Aorta (tissue), 5 donors: Measurements from ENCODE around the gene CDC42EP5. TPM values are rescaled to one million over a fixed set of nuclear protein-coding genes. Genes with fewer than 3 reads are reported as not detected.

Source experiments
- ATAC-seq: fragments of 200-7000 bp; cut with Tn5 transposase; one replicate; pipeline ENCODE4 v1.9.1; 2022; ENCODE audit warnings: moderate library complexity; ENCODE audit not compliant: low FRiP score
- DNase-seq, 2 donors: peaks; one replicate each; pipeline ENCODE4 v3.0.0-alpha.2; 2020
- H3K27ac ChIP-seq, 2 donors: one replicate each; pipeline ENCODE4 v1.5.1; 2013; ENCODE audit warnings: low read length in 2 of 2, mild to moderate bottlenecking in 2 of 2, moderate library complexity in 2 of 2, control low read depth in 1 of 2, inconsistent platforms in 1 of 2, low read depth in 1 of 2
- H3K27me3 ChIP-seq, 2 donors: one replicate each; pipeline ENCODE4 v1.6.1; 2013; ENCODE audit warnings: control low read depth in 1 of 2, low read length in 1 of 2, mild to moderate bottlenecking in 1 of 2, moderate library complexity in 1 of 2; ENCODE audit not compliant: insufficient read depth in 2 of 2, control insufficient read depth in 1 of 2
- H3K36me3 ChIP-seq, 2 donors: one replicate each; pipeline ENCODE4 v1.6.1; 2013; ENCODE audit warnings: control low read depth in 1 of 2, low read length in 1 of 2, mild to moderate bottlenecking in 1 of 2; ENCODE audit not compliant: insufficient read depth in 2 of 2, control insufficient read depth in 1 of 2
- H3K4me1 ChIP-seq, 2 donors: one replicate each; pipeline ENCODE4 v1.6.1; 2013; ENCODE audit warnings: low read length in 2 of 2, control low read depth in 1 of 2, mild to moderate bottlenecking in 1 of 2, moderate library complexity in 1 of 2; ENCODE audit not compliant: insufficient read depth in 2 of 2, control insufficient read depth in 1 of 2
- H3K4me3 ChIP-seq, 2 donors: one replicate each; pipeline ENCODE4 v1.5.1; 2013; ENCODE audit warnings: low read length in 2 of 2, control low read depth in 1 of 2, mild to moderate bottlenecking in 1 of 2
- H3K9me3 ChIP-seq: one replicate; pipeline ENCODE4 v1.6.1; 2013; ENCODE audit warnings: mild to moderate bottlenecking, low read length; ENCODE audit not compliant: control insufficient read depth
- WGBS, 2 donors: extraction: QIAGEN DNeasy Blood & Tissue Kit; methylation state at CpG; one replicate each; pipeline ENCODE4 v1.1.7; 2013; 5-methylcytosine and 5-hydroxymethylcytosine counted together
- intact Hi-C, 2 donors: fragments of 100-400 bp; cut with DNase I; formaldehyde crosslinking; loops; one replicate each; pipeline versions ENCODE4 v1.14.2 to v1.15.0; 2022
- polyA plus RNA-seq, 2 donors: library from polyadenylated mRNA; stranded (reverse); fragments of 200-250 nt; gene quantifications; one replicate each; pipeline ENCODE4 v1.2.3, GENCODE V29; 2013
- total RNA-seq, 2 donors: library from RNA; stranded (reverse); fragmentation: NEBNext Ultra II Directional; extraction: Animal tissue kit (Norgen Biotek cat#: 25700); gene quantifications; one replicate each; pipeline ENCODE4 v1.2.1, GENCODE V29; 2021
- donor health status: healthy with polysubstance abuse.
- donor health status: Bipolar disorder and iron deficiency.
- donor health status: DM: no; HTN: no; CAD: no.
- donor health status: DM: no; HTN: no; CAD: no.
- donor health status: DM: yes; HTN: yes; CAD: no.

The CDC42EP5 gene
- total and polyA plus RNA-seq, 4 donors, result 40.4 to 55.2 (median 48.9) TPM

GRCh38 chr19:54461613-54462012 is 11.5 kb downstream of the CDC42EP5 start:
- ATAC-seq (no peak), DNase-seq (no peak)
- Histone ChIP-seq H3K27me3 (no peaks in the 10 kb centered on the region), H3K9me3 (no peaks in the 10 kb centered on the region), H3K4me3 (no peak overlapping the region), H3K4me1 (no peaks in the 10 kb centered on the region), H3K27ac (no peak overlapping the region), H3K36me3 (peaks cover 0 to 24% of the 10 kb centered on the region in 2 donors)
- intact Hi-C loops, result loop anchor here in 1 of 2 donors (10.0 kb wide), 1 partner anchor 1663 kb away; the partner anchor contains the start of gene ZNF787
- WGBS, 2 donors, result 48 to 52% methylated on average over 3 of the region's 3 CpGs

GRCh38 chr19:54461210-54461609 is 11.9 kb downstream of the CDC42EP5 start:
- no peak overlapping the region for H3K27ac ChIP-seq
- H3K4me1 ChIP-seq, result no peaks in the 10 kb centered on the region
- H3K4me3 ChIP-seq, result no peak overlapping the region
- peak in 1 of 2 donors; percentile 79 for DNase-seq
- H3K36me3 ChIP-seq, result peaks cover 0 to 28% of the 10 kb centered on the region in 2 donors
- ATAC-seq, result no peak
- intact Hi-C loops, result loop anchor here in 1 of 2 donors (10.0 kb wide), 1 partner anchor 1664 kb away; the partner anchor contains the start of gene ZNF787
- WGBS, 2 donors, result 77 to 79% methylated on average over 20 to 27 of the region's 27 CpGs
- no peaks in the 10 kb centered on the region for H3K27me3 ChIP-seq
- H3K9me3 ChIP-seq, result no peaks in the 10 kb centered on the region

GRCh38 chr19:54460230-54461005 is 12.7 kb downstream of the CDC42EP5 start:
- H3K9me3 ChIP-seq, result no peaks in the 10 kb centered on the region
- H3K27ac ChIP-seq, result no peak overlapping the region
- H3K36me3 ChIP-seq, result peaks cover 0 to 31% of the 10 kb centered on the region in 2 donors
- no peak overlapping the region for H3K4me3 ChIP-seq
- intact Hi-C loops, result loop anchor here in 1 of 2 donors (10.0 kb wide), 1 partner anchor 1664 kb away; the partner anchor contains the start of gene ZNF787
- DNase-seq, result peak in 1 of 2 donors; percentile 66
- no peaks in the 10 kb centered on the region for H3K27me3 ChIP-seq
- ATAC-seq, result no peak
- H3K4me1 ChIP-seq, result no peaks in the 10 kb centered on the region
- WGBS, 2 donors, result 78 to 80% methylated on average over 27 to 39 of the region's 39 CpGs

DNA sequence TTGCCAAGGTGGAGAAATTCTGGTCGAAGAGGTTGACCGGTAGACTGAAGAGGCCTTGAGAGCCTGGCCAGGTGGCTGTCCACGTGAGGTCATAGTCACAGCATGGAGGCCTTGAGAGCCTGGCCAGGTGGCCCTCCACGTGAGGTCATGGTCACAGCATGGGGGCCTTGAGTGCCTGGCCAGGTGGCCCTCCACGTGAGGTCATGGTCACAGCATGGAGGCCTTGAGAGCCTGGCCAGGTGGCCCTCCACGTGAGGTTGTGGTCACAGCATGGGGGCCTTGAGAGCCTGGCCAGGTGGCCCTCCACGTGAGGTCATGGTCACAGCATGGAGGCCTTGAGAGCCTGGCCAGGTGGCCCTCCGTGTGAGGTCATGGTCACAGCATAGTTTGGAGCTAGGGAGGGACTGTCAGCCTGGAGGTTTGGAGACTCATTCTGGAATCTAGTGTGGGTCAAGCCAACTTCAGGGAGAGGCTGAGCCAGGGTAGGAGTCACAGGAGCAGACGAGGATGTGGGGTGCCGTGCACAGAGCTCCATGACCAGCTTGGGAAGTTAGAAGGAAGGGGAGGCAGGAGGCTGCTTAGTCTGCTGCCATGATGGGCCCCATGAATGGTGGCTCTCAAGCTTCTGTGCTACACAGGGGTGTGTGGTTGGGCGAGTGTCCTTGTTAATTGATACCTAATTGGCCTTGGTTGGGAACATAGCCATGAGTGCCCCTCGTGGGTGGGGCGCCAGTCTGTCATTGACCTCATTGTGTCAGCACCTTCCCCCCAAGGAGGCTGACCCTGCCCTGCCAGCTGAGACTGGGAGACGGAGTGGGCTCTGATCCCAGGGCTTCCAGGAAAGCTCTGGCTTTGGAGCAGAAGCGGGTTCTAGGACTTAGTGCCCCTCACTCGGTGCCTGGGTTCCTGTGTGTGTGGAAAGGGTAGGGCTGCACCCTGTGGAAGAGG is 13.5 kb downstream of the CDC42EP5 start:
- H3K27me3 ChIP-seq, result no peaks in the 10 kb centered on the region
- H3K4me1 ChIP-seq, result no peaks in the 10 kb centered on the region
- H3K9me3 ChIP-seq, result no peaks in the 10 kb centered on the region
- DNase-seq, result peak; percentile 25 to 64
- ATAC-seq, result no peak
- intact Hi-C loops, result loop anchor here (10.0 kb wide), 2 partner anchors 305 to 1665 kb away; partner anchors contain the start of genes LENG1 (in 1 of the 2) and ZNF787 (in 1 of the 2)
- WGBS, 2 donors, result 65 to 66% methylated on average over 16 of the region's 16 CpGs
- no peak overlapping the region for H3K27ac ChIP-seq
- peaks cover 3 to 35% of the 10 kb centered on the region in 2 donors for H3K36me3 ChIP-seq
- H3K4me3 ChIP-seq, result no peak overlapping the region

DNA sequence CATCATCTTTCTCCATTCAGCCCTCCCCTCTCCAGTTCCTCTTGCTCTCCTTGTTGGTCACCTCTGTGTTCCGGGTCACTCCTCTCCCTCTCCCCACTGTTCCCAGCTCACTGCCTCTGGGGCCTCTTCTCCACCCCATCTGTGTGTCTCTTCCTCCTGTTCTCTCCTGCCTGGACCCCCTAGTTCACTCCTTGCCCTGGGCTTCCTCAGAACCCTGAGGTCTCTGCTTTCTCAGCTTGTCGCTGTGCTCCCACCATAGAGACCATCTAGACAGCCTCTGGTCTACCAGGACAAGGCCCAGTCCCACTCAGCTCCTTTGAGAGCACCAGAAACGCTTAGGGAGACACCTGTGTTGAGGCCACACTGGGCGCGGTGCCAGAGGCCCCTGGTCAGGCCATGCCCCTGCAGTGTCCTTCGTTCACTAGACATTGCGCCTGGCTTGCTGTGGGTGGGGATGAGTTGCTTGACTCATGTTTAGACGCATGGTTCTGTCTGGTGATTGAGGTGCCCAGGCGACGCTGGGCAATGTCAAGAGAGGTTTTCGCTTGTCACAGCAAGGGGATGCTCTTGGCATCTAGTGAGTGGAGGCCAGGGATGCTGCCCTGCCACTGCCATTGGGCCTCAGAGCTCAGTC is 14.3 kb downstream of the CDC42EP5 start:
- Histone ChIP-seq H3K9me3 (no peaks in the 10 kb centered on the region), H3K4me3 (no peak overlapping the region), H3K36me3 (peaks cover 3 to 39% of the 10 kb centered on the region in 2 donors), H3K27me3 (no peaks in the 10 kb centered on the region), H3K27ac (no peak overlapping the region), H3K4me1 (no peaks in the 10 kb centered on the region)
- WGBS, 2 donors, result 79 to 81% methylated on average over 11 of the region's 11 CpGs
- ATAC-seq (no peak), DNase-seq (peak; percentile 45 to 78)
- intact Hi-C loops, result loop anchor here in 1 of 2 donors (10.0 kb wide), 1 partner anchor 304 kb away; the partner anchor contains the start of gene LENG1

GRCh38 chr19:54457773-54458647 is 15.1 kb downstream of the CDC42EP5 start:
- ATAC-seq (no peak), DNase-seq (no peak)
- Histone ChIP-seq H3K27me3 (no peaks in the 10 kb centered on the region), H3K36me3 (peaks cover 6 to 41% of the 10 kb centered on the region in 2 donors), H3K4me1 (no peaks in the 10 kb centered on the region), H3K4me3 (no peak overlapping the region), H3K27ac (no peak overlapping the region), H3K9me3 (no peaks in the 10 kb centered on the region)
- intact Hi-C loops, result loop anchor here in 1 of 2 donors (10.0 kb wide), 1 partner anchor 303 kb away; the partner anchor contains the start of gene LENG1
- 88 to 89% methylated on average over 42 of the region's 42 CpGs for WGBS, 2 donors

DNA sequence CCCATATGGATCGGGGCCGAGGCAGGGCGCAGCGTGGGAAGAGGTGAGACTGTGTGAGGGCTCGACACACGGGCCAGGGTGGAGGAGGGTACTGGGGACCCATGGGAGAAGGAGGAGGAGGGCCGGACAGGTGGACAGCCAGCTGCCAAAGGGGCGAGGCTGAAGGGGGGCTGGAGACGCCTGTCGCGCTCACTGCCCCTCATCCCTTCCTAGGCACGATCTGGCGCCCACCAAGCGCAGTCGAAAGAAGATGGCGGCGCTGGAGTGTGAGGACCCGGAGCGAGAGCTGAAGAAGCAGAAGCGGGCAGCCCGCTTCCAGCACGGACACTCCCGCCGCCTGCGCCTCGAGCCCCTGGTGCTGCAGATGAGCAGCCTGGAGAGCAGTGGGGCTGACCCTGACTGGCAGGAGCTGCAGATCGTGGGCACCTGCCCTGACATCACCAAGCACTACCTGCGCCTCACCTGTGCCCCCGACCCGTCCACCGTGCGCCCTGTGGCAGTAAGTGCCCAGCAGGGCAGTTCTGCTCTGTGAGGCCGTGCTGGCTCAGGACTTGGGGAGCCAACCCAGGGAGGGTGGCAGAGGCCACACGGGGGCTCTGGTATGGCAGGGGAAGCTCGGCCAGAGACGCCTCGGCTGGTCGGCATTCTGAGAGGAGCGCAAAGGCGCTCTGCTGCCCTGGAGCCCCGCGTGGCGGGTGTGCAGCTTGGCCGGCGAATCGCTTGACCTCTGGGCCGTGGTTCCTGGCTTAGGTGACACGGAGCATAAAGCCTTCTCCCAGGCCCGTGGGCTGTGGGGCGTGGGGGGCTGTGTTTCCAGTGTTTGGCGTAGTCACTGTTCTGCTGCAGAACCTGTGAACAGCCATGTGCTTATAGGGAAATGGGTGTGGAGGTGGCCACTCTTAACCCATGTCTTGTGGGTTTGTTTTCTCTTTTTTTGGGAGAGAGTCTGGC is 16.4 kb downstream of the CDC42EP5 start:
- H3K36me3 ChIP-seq, result peaks cover 6 to 49% of the 10 kb centered on the region in 2 donors
- WGBS, 2 donors, result 90 to 91% methylated on average over 49 to 51 of the region's 51 CpGs
- ATAC-seq, result no peak

More for the DNA sequence above, 16.4 kb downstream of the CDC42EP5 start:
- no peaks in the 10 kb centered on the region for H3K4me1 ChIP-seq
- intact Hi-C loops, result loop anchor here in 1 of 2 donors (10.0 kb wide), 1 partner anchor 302 kb away; the partner anchor contains the start of gene LENG1
- H3K4me3 ChIP-seq, result no peak overlapping the region
- no peaks in the 10 kb centered on the region for H3K9me3 ChIP-seq
- peak in 1 of 2 donors; percentile 74 for DNase-seq
- H3K27ac ChIP-seq, result no peak overlapping the region
- H3K27me3 ChIP-seq, result no peaks in the 10 kb centered on the region
